GM12878 (cell line): ENCODE measurements around the gene SCP2. TPM values are rescaled to one million over a fixed set of nuclear protein-coding genes. Genes with fewer than 3 reads are reported as not detected.

ENCODE experiments used
- ATAC-seq: fragments of 200-7000 bp; cut with Tn5 transposase; 3 replicates; pipeline ENCODE4 v1.9.1; 2020; ENCODE audit warnings: mild to moderate bottlenecking, moderate library complexity
- BruUV-seq: library from RNA; stranded (reverse); fragments of 400-500 nt; replicated peaks from 2 replicates; lab custom pipeline; 2021; lab: Mats Ljungman, UMichigan
- CTCF ChIA-PET: fragments of 300-600 bp; sonication (Branson Sonifier 250); formaldehyde crosslinking; extraction: SDS; loops from one replicate; lab custom pipeline; 2021; ENCODE audit warnings: inconsistent platforms; lab: Yijun Ruan, JAX
- POLR2A ChIA-PET: fragments of 350-600 bp; formaldehyde crosslinking; extraction: SDS; loops from one replicate; lab custom pipeline; 2021; ENCODE audit warnings: inconsistent platforms; lab: Charles Lee
- RAD21 ChIA-PET: fragments of 300-600 bp; sonication (Branson Sonifier 250); formaldehyde crosslinking; loops from one replicate; lab custom pipeline; 2023; ENCODE audit warnings: antibody characterized with exemption; ENCODE audit not compliant: unreplicated experiment; lab: Charles Lee
- SMC1A ChIA-PET: fragments of 300-600 bp; sonication (Branson Sonifier 250); formaldehyde crosslinking; loops from one replicate; lab custom pipeline; 2023; ENCODE audit not compliant: unreplicated experiment, uncharacterized antibody; lab: Charles Lee
- DNase-seq: peaks from one replicate; pipeline ENCODE4 v3.0.0-alpha.2; 2011; ENCODE audit warnings: low read depth, low spot score
- FAIRE-seq: peaks from 3 replicates; lab custom pipeline; 2011; peaks lifted over from hg19 to GRCh38; lab: Jason Lieb, UNC
- H2AFZ ChIP-seq: 2 replicates; pipeline ENCODE4 v1.6.0; 2011; ENCODE audit warnings: low read depth, low read length, control low read depth; ENCODE audit not compliant: control insufficient read depth
- H3K27ac ChIP-seq: 2 replicates; pipeline ENCODE4 v1.5.1; 2011; ENCODE audit warnings: control low read depth; ENCODE audit not compliant: control insufficient read depth, insufficient read depth
- H3K27me3 ChIP-seq, 2 experiments: replicated peaks in 1 of 2; 2 replicates each; pipeline versions ENCODE4 v1.6.0 to v1.6.1; 2011; ENCODE audit warnings: low read length in 1 of 2; ENCODE audit not compliant: control insufficient read depth in 2 of 2, insufficient read depth in 2 of 2
- H3K36me3 ChIP-seq, 2 experiments: 2 replicates each; pipeline ENCODE4 v1.5.1; 2011; ENCODE audit warnings: low read length in 1 of 2; ENCODE audit not compliant: control insufficient read depth in 2 of 2, insufficient read depth in 2 of 2
- H3K4me1 ChIP-seq: 2 replicates; pipeline ENCODE4 v1.6.1; 2011; ENCODE audit warnings: mild to moderate bottlenecking, low read length, moderate library complexity, mixed read lengths; ENCODE audit not compliant: control insufficient read depth, insufficient read depth
- H3K4me2 ChIP-seq: 2 replicates; pipeline ENCODE4 v1.6.0; 2011; ENCODE audit warnings: control low read depth; ENCODE audit not compliant: control insufficient read depth, insufficient read depth
- H3K4me3 ChIP-seq: fragments of 200-600 bp; sonication (generic); 2 replicates; pipeline ENCODE4 v1.5.1; 2016
- H3K79me2 ChIP-seq: 2 replicates; pipeline ENCODE4 v1.6.0; 2011; ENCODE audit warnings: low read length; ENCODE audit not compliant: control insufficient read depth, insufficient read depth
- H3K9ac ChIP-seq: 2 replicates; pipeline ENCODE4 v1.8.0; 2011; ENCODE audit warnings: low read length, control low read depth, mixed read lengths; ENCODE audit not compliant: control insufficient read depth, insufficient read depth
- H3K9me3 ChIP-seq: replicated peaks from 3 replicates; pipeline ENCODE4 v1.5.1; 2011; ENCODE audit warnings: mild to moderate bottlenecking, low read length; ENCODE audit not compliant: control insufficient read depth, insufficient read depth
- H4K20me1 ChIP-seq: 2 replicates; pipeline ENCODE4 v1.6.0; 2011; ENCODE audit not compliant: control insufficient read depth, insufficient read depth
- ATF2 ChIP-seq: IDR thresholded peaks from 2 replicates; pipeline ENCODE4 v1.6.1; 2012; ENCODE audit warnings: low read length, inconsistent platforms
- BCL3 ChIP-seq: IDR thresholded peaks from 2 replicates; pipeline ENCODE4 v1.6.1; 2011; ENCODE audit warnings: borderline replicate concordance, low read depth, mild to moderate bottlenecking, moderate library complexity, low read length; ENCODE audit not compliant: insufficient read depth, poor library complexity, severe bottlenecking
- BCLAF1 ChIP-seq: fragments of 450-650 bp; IDR thresholded peaks from 2 replicates; pipeline ENCODE4 v1.6.1; 2017; ENCODE audit warnings: antibody characterized with exemption, mild to moderate bottlenecking, moderate library complexity
- BHLHE40 ChIP-seq, 2 experiments: fragments of 450-650 bp in 1 of 2; IDR thresholded peaks; 2 replicates each; pipeline ENCODE4 v1.6.1; 2011 to 2017; ENCODE audit warnings: low read depth in 2 of 2, borderline replicate concordance in 1 of 2, improper control_type of control experiment in 1 of 2, low read length in 1 of 2, mild to moderate bottlenecking in 1 of 2
- CBX5 ChIP-seq: sonication (generic); IDR thresholded peaks from 2 replicates; pipeline ENCODE4 v1.6.1; 2016; ENCODE audit warnings: low read depth, moderate library complexity, mild to moderate bottlenecking, inconsistent platforms
- CREB1 ChIP-seq: IDR thresholded peaks from 2 replicates; pipeline ENCODE4 v1.6.1; 2012; ENCODE audit warnings: low read depth, mild to moderate bottlenecking, inconsistent platforms
- FOXM1 ChIP-seq: IDR thresholded peaks from 2 replicates; pipeline ENCODE4 v1.6.1; 2012; ENCODE audit warnings: low read depth, mild to moderate bottlenecking, inconsistent platforms, low read length, moderate library complexity
- HDAC6 ChIP-seq: fragments of 200-600 bp; sonication (generic); IDR thresholded peaks from one replicate; pipeline ENCODE4 v1.8.0; 2017; ENCODE audit warnings: antibody characterized with exemption; ENCODE audit not compliant: unreplicated experiment
- LARP7 ChIP-seq: fragments of 450-650 bp; IDR thresholded peaks from 2 replicates; pipeline ENCODE4 v1.6.1; 2017; ENCODE audit warnings: mild to moderate bottlenecking
- SP1 ChIP-seq: IDR thresholded peaks from one replicate; pipeline ENCODE4 v1.6.1; 2011; ENCODE audit warnings: low read depth, low read length
- SUPT20H ChIP-seq: IDR thresholded peaks from 2 replicates; pipeline ENCODE4 v1.6.1; 2011; ENCODE audit warnings: low read depth, mild to moderate bottlenecking, low read length, moderate library complexity, borderline replicate concordance; ENCODE audit not compliant: control insufficient read depth
- YBX1 ChIP-seq: fragments of 450-650 bp; IDR thresholded peaks from 2 replicates; pipeline ENCODE4 v1.6.1; 2016; ENCODE audit warnings: antibody characterized with exemption
- ZBTB11 ChIP-seq: fragments of 450-650 bp; formaldehyde crosslinking; IDR thresholded peaks from 2 replicates; pipeline ENCODE4 v1.5.0; 2022; ENCODE audit warnings: mild to moderate bottlenecking, missing genetic modification characterization
- ZNF622 ChIP-seq: fragments of 450-650 bp; IDR thresholded peaks from 2 replicates; pipeline ENCODE4 v1.6.1; 2017; ENCODE audit warnings: mild to moderate bottlenecking, inconsistent platforms
- WGBS: methylation state at CpG from one replicate; pipeline ENCODE4 v1.1.6; 2016; ENCODE audit warnings: low lambda C conversion rate; ENCODE audit not compliant: insufficient replicate concordance, insufficient coverage; ENCODE audit errors: missing lambda C conversion rate; 5-methylcytosine and 5-hydroxymethylcytosine counted together
- in situ Hi-C: fragments of 300-500 bp; cut with MboI; formaldehyde crosslinking; loops from 9 replicates; pipeline ENCODE4 v1.14.3; 2018; ENCODE audit warnings: mixed read lengths
- intact Hi-C: fragments of 100-400 bp; cut with micrococcal nuclease; formaldehyde crosslinking; loops from one replicate; pipeline ENCODE4 v1.14.2; 2022; ENCODE audit not compliant: unreplicated experiment
- polyA plus RNA-seq, 11 experiments: library from polyadenylated mRNA; depleted of rRNA in 4 of 11; unstranded in 6 of 11; stranded (reverse) in 5 of 11; fragments of >200 nt; fragmentation: Nextera tagmentation in 4 of 11; fragmentation: Illumina TruSeq in 1 of 11; extraction: Ambion mirVana in 4 of 11; extraction: Trizol in 1 of 11; gene quantifications; 1 replicate in 1 of 11; 2 replicates in 10 of 11; pipeline versions ENCODE4 v1.2.1 to v1.2.3, GENCODE V29; 2011 to 2016; ENCODE audit warnings: inconsistent platforms in 2 of 11, missing spikeins in 2 of 11, low read depth in 1 of 11
- total RNA-seq, 4 experiments: library from RNA; depleted of rRNA in 3 of 4; stranded (reverse); fragments of >200 nt in 3 of 4; fragmentation: Illumina TruSeq in 1 of 4; extraction: Trizol in 1 of 4; gene quantifications; 2 replicates each; pipeline versions ENCODE4 v1.2.1 to v1.2.3, GENCODE V29; 2013 to 2021

Gene SCP2
- total and polyA plus RNA-seq, 10 of the 15 experiments (the other 5 are each of a cell fraction or from before 2014, with no cell fraction given), result 74.3 to 327 (median 127) TPM

GRCh38 chr1:52929019-52929418, 1.9 kb downstream of the SCP2 start:
- SMC1A ChIA-PET, result no interaction called here
- WGBS, result 89% methylated on average over 3 of the region's 4 CpGs
- Histone ChIP-seq H3K4me1 (no peaks in the 10 kb centered on the region; the same call in 1 of the 2 replicates), H3K9ac (no peak overlapping the region), H3K79me2 (no peaks in the 10 kb centered on the region; the same call in 1 of the 2 replicates), H3K4me3 (no peak overlapping the region), H3K9me3 (no peaks in the 10 kb centered on the region), H2AFZ (no peak overlapping the region), H3K27me3 (no peaks in the 10 kb centered on the region), H4K20me1 (no peaks in the 10 kb centered on the region), H3K4me2 (no peak overlapping the region), H3K36me3 (no peaks in the 10 kb centered on the region), H3K27ac (no peak overlapping the region)
- DNase-seq (no peak), FAIRE-seq (no peak), ATAC-seq (no peak)
- POLR2A ChIA-PET, result interaction anchor here (0.6 to 1.0 kb wide), 2 partner anchors 17 to 26 kb away, joined by 3 read pairs; no protein-coding TSS in a partner anchor
- RAD21 ChIA-PET, result no interaction called here
- no TSS peak for BruUV-seq
- CTCF ChIA-PET, result no interaction called here
- intact Hi-C loops (no loop called here), in situ Hi-C loops (no loop called here)
- TF ChIP-seq CBX5, result no peak
- no peak for TF ChIP-seq CREB1
- no peak for TF ChIP-seq SP1
- TF ChIP-seq BCL3, result no peak
- TF ChIP-seq ZBTB11 (CRISPR knock-in tag), result no peak
- TF ChIP-seq HDAC6, result no peak
- no peak for TF ChIP-seq YBX1
- TF ChIP-seq ATF2, result no peak
- TF ChIP-seq BHLHE40 (IDR thresholded peaks at IDR 0.05; ENCODE audit: borderline replicate concordance in 1 of 2, low read depth in 2 of 2, low read length in 1 of 2), result no peak
- TF ChIP-seq SUPT20H, result no peak
- no peak for TF ChIP-seq ZNF622
- no peak for TF ChIP-seq BCLAF1
- no peak for TF ChIP-seq LARP7
- no peak for TF ChIP-seq FOXM1
